Mesenchymal stem cell (in vitro differentiated cells and primary cell): ENCODE data around the gene MYBL2.

Experiments
- DNase-seq: peaks from one replicate; pipeline ENCODE4 v3.0.0-alpha.2; 2013
- H2AFZ ChIP-seq: one replicate; pipeline ENCODE4 v1.6.1; 2013; ENCODE audit warnings: low read depth, mild to moderate bottlenecking, control low read depth, inconsistent platforms, low read length, moderate library complexity
- H2AK5ac ChIP-seq: 2 replicates; pipeline ENCODE4 v1.6.1; 2013; ENCODE audit warnings: low read length, moderate library complexity, mild to moderate bottlenecking, inconsistent platforms; ENCODE audit not compliant: severe bottlenecking
- H2BK120ac ChIP-seq: one replicate; pipeline ENCODE4 v1.6.1; 2013; ENCODE audit warnings: low read depth, mild to moderate bottlenecking, inconsistent platforms, low read length, moderate library complexity
- H2BK12ac ChIP-seq, 2 experiments: one replicate each; pipeline ENCODE4 v1.6.1; 2013; ENCODE audit warnings: inconsistent platforms in 2 of 2, low read length in 2 of 2, mild to moderate bottlenecking in 2 of 2, moderate library complexity in 2 of 2, control low read depth in 1 of 2
- H2BK15ac ChIP-seq: one replicate; pipeline ENCODE4 v1.6.1; 2013; ENCODE audit warnings: mild to moderate bottlenecking, low read depth, inconsistent platforms; ENCODE audit not compliant: poor library complexity, severe bottlenecking
- H2BK5ac ChIP-seq: 2 replicates; pipeline ENCODE4 v1.6.1; 2013; ENCODE audit warnings: low read depth, mild to moderate bottlenecking, low read length, control low read depth, inconsistent platforms; ENCODE audit not compliant: poor library complexity, severe bottlenecking
- H3K14ac ChIP-seq, 2 experiments: one replicate each; pipeline ENCODE4 v1.6.1; 2013; ENCODE audit warnings: inconsistent platforms in 2 of 2, low read length in 2 of 2, control low read depth in 1 of 2, mild to moderate bottlenecking in 1 of 2, moderate library complexity in 1 of 2
- H3K18ac ChIP-seq, 2 experiments: one replicate each; pipeline ENCODE4 v1.6.1; 2013; ENCODE audit warnings: inconsistent platforms in 2 of 2, low read length in 2 of 2, control low read depth in 1 of 2, low read depth in 1 of 2, mild to moderate bottlenecking in 1 of 2
- H3K23ac ChIP-seq, 2 experiments: one replicate each; pipeline ENCODE4 v1.6.1; 2013; ENCODE audit warnings: inconsistent platforms in 2 of 2, low read length in 2 of 2, mild to moderate bottlenecking in 2 of 2, moderate library complexity in 2 of 2, control low read depth in 1 of 2
- H3K27ac ChIP-seq: 2 replicates; pipeline ENCODE4 v1.5.1; 2013; ENCODE audit warnings: mild to moderate bottlenecking, moderate library complexity, low read length, control low read depth, inconsistent platforms; ENCODE audit not compliant: poor library complexity, severe bottlenecking
- H3K27me3 ChIP-seq, 2 experiments: 2 replicates each; pipeline versions ENCODE4 v1.6.1 to v1.7.0; 2013; ENCODE audit warnings: low read length in 2 of 2, mild to moderate bottlenecking in 2 of 2, moderate library complexity in 2 of 2, control low read depth in 1 of 2, inconsistent platforms in 1 of 2; ENCODE audit not compliant: control insufficient read depth in 1 of 2, insufficient read depth in 1 of 2
- H3K36me3 ChIP-seq, 2 experiments: 2 replicates each; pipeline versions ENCODE4 v1.6.1 to v1.7.0; 2013; ENCODE audit warnings: low read length in 2 of 2, control low read depth in 1 of 2, inconsistent platforms in 1 of 2, low read depth in 1 of 2, mild to moderate bottlenecking in 1 of 2; ENCODE audit not compliant: insufficient read depth in 2 of 2, control insufficient read depth in 1 of 2
- H3K4ac ChIP-seq, 2 experiments: one replicate each; pipeline ENCODE4 v1.6.1; 2013; ENCODE audit warnings: inconsistent platforms in 2 of 2, low read length in 2 of 2, mild to moderate bottlenecking in 2 of 2, moderate library complexity in 2 of 2, control low read depth in 1 of 2, low read depth in 1 of 2
- H3K4me1 ChIP-seq: 2 replicates; pipeline ENCODE4 v1.6.1; 2013; ENCODE audit warnings: low read depth, low read length, control low read depth; ENCODE audit not compliant: control insufficient read depth, insufficient read depth
- H3K4me2 ChIP-seq: 2 replicates; pipeline ENCODE4 v1.6.1; 2013; ENCODE audit warnings: low read length, mild to moderate bottlenecking, inconsistent platforms; ENCODE audit not compliant: poor library complexity, severe bottlenecking
- H3K4me3 ChIP-seq, 2 experiments: 2 replicates each; pipeline versions ENCODE4 v1.5.1 to v1.7.0; 2013; ENCODE audit warnings: low read length in 2 of 2, mild to moderate bottlenecking in 2 of 2, control low read depth in 1 of 2, low read depth in 1 of 2; ENCODE audit not compliant: insufficient read depth in 1 of 2
- H3K79me1 ChIP-seq: replicated peaks from 2 replicates; pipeline ENCODE4 v1.6.1; 2013; ENCODE audit warnings: mild to moderate bottlenecking, control low read depth, low read length, inconsistent platforms; ENCODE audit not compliant: poor library complexity, severe bottlenecking
- H3K9ac ChIP-seq: 2 replicates; pipeline ENCODE4 v1.7.0; 2013; ENCODE audit warnings: mild to moderate bottlenecking, low read length, moderate library complexity
- H3K9me3 ChIP-seq: 2 replicates; pipeline ENCODE4 v1.7.0; 2013; ENCODE audit warnings: mild to moderate bottlenecking, low read length; ENCODE audit not compliant: control insufficient read depth
- H4K8ac ChIP-seq: one replicate; pipeline ENCODE4 v1.6.1; 2013; ENCODE audit warnings: inconsistent platforms, mild to moderate bottlenecking, low read length, moderate library complexity
- H4K91ac ChIP-seq: one replicate; pipeline ENCODE4 v1.6.1; 2013; ENCODE audit warnings: mild to moderate bottlenecking, low read length, inconsistent platforms
- WGBS: methylation state at CpG from one replicate; pipeline ENCODE4 v1.1.7; 2013; ENCODE audit warnings: mixed read lengths; 5-methylcytosine and 5-hydroxymethylcytosine counted together

MYBL2 gene

GRCh38 chr20:43676368-43676767 is 9.5 kb downstream of the MYBL2 start:
- H3K4me2 ChIP-seq = no peak overlapping the region
- no peak overlapping the region for H2AK5ac ChIP-seq
- peaks cover 18% of the 10 kb centered on the region for H3K79me1 ChIP-seq
- no peak overlapping the region for H3K27ac ChIP-seq
- H3K18ac ChIP-seq = no peak overlapping the region
- H3K4ac ChIP-seq = no peak overlapping the region
- no peak overlapping the region for H3K23ac ChIP-seq
- H2BK12ac ChIP-seq = no peak overlapping the region
- no peak overlapping the region for H3K9ac ChIP-seq
- no peak overlapping the region for H2AFZ ChIP-seq
- H2BK15ac ChIP-seq = no peak overlapping the region
- H3K27me3 ChIP-seq = no peaks in the 10 kb centered on the region
- peaks cover 0 to 5% of the 10 kb centered on the region in 2 experiments for H3K36me3 ChIP-seq
- WGBS = over 99% methylated on average over 5 of the region's 5 CpGs
- H2BK120ac ChIP-seq = no peak overlapping the region
- no peak overlapping the region for H2BK5ac ChIP-seq
- DNase-seq = no peak
- no peak overlapping the region for H4K8ac ChIP-seq
- H3K9me3 ChIP-seq = no peaks in the 10 kb centered on the region
- H4K91ac ChIP-seq = no peak overlapping the region
- H3K14ac ChIP-seq = no peak overlapping the region
- no peak overlapping the region for H3K4me3 ChIP-seq
- H3K4me1 ChIP-seq = no peaks in the 10 kb centered on the region

GRCh38 chr20:43680981-43681380 is 14.1 kb downstream of the MYBL2 start:
- no peak overlapping the region for H2BK15ac ChIP-seq
- no peak overlapping the region for H4K91ac ChIP-seq
- H3K23ac ChIP-seq = no peak overlapping the region
- H3K36me3 ChIP-seq = peaks cover 0 to under 1% of the 10 kb centered on the region in 2 experiments
- H3K9ac ChIP-seq = peak overlapping the region; percentile 58
- H3K27ac ChIP-seq = no peak overlapping the region
- no peak overlapping the region for H3K14ac ChIP-seq
- no peak overlapping the region for H3K4me2 ChIP-seq
- no peaks in the 10 kb centered on the region for H3K4me1 ChIP-seq
- no peak overlapping the region for H2AFZ ChIP-seq
- no peak for DNase-seq
- H2BK120ac ChIP-seq = no peak overlapping the region
- H3K27me3 ChIP-seq = no peaks in the 10 kb centered on the region
- 90% methylated on average over 7 of the region's 7 CpGs for WGBS
- no peak overlapping the region for H2BK12ac ChIP-seq
- no peak overlapping the region for H4K8ac ChIP-seq
- H3K9me3 ChIP-seq = no peaks in the 10 kb centered on the region
- H2AK5ac ChIP-seq = no peak overlapping the region
- no peak overlapping the region for H3K18ac ChIP-seq
- no peak overlapping the region for H2BK5ac ChIP-seq
- H3K4ac ChIP-seq = no peak overlapping the region
- H3K79me1 ChIP-seq = peaks cover 17% of the 10 kb centered on the region
- H3K4me3 ChIP-seq = no peak overlapping the region

- Histone ChIP-seq H3K27ac (no peak overlapping the region), H2BK5ac (no peak overlapping the region), H2BK120ac (no peak overlapping the region), H3K23ac (no peak overlapping the region), H3K4me3 (peak overlapping the region in 1 of 2 experiments; percentile 7), H2AK5ac (no peak overlapping the region), H3K14ac (no peak overlapping the region), H3K9me3 (no peaks in the 10 kb centered on the region), H3K27me3 (no peaks in the 10 kb centered on the region), H3K18ac (no peak overlapping the region), H3K4me2 (no peak overlapping the region), H3K36me3 (peaks cover 0 to 3% of the 10 kb centered on the region in 2 experiments), H2BK15ac (no peak overlapping the region), H4K91ac (no peak overlapping the region), H3K4me1 (no peaks in the 10 kb centered on the region), H2BK12ac (no peak overlapping the region), H3K9ac (peak overlapping the region; percentile 2), H4K8ac (no peak overlapping the region), H3K4ac (no peak overlapping the region), H3K79me1 (peaks cover 15% of the 10 kb centered on the region), H2AFZ (no peak overlapping the region)
- 94% methylated on average over 8 of the region's 8 CpGs for WGBS
- peak; percentile 24 for DNase-seq
Measured at GRCh38 chr20:43681468-43681942, 14.6 kb downstream of the MYBL2 start.

GRCh38 chr20:43681991-43682410 is 15.1 kb downstream of the MYBL2 start:
- no peaks in the 10 kb centered on the region for H3K9me3 ChIP-seq
- H2BK15ac ChIP-seq = no peak overlapping the region
- peaks cover 15% of the 10 kb centered on the region for H3K79me1 ChIP-seq
- no peak overlapping the region for H4K91ac ChIP-seq
- WGBS = 100% methylated on average over 1 of the region's 2 CpGs
- no peak overlapping the region for H2AK5ac ChIP-seq
- peak overlapping the region in 1 of 2 experiments; percentile 7 for H3K4me3 ChIP-seq
- no peak overlapping the region for H2BK12ac ChIP-seq
- no peak overlapping the region for H3K14ac ChIP-seq
- no peak overlapping the region for H3K18ac ChIP-seq
- H3K4me2 ChIP-seq = no peak overlapping the region
- H3K27ac ChIP-seq = no peak overlapping the region
- no peak overlapping the region for H3K4ac ChIP-seq
- H3K23ac ChIP-seq = no peak overlapping the region
- H3K9ac ChIP-seq = peak overlapping the region; percentile 2
- no peak overlapping the region for H2BK5ac ChIP-seq
- peaks cover 0 to 5% of the 10 kb centered on the region in 2 experiments for H3K36me3 ChIP-seq
- H3K27me3 ChIP-seq = no peaks in the 10 kb centered on the region
- H2BK120ac ChIP-seq = no peak overlapping the region
- H2AFZ ChIP-seq = no peak overlapping the region
- no peaks in the 10 kb centered on the region for H3K4me1 ChIP-seq
- no peak for DNase-seq
- H4K8ac ChIP-seq = no peak overlapping the region
